Suprapubic skin (tissue), 4 donors: ENCODE results near the gene CNFN. TPM values are rescaled to one million over a fixed set of nuclear protein-coding genes. Genes with fewer than 3 reads are reported as not detected.

Experiments used
- DNase-seq, 2 donors: peaks; one replicate each; pipeline ENCODE4 v3.0.0-alpha.2; 2019; ENCODE audit warnings: low spot score in 2 of 2
- H3K27ac ChIP-seq: fragments of 200-600 bp; sonication (generic); one replicate; pipeline ENCODE4 v1.5.1; 2019
- H3K27me3 ChIP-seq: fragments of 200-600 bp; sonication (generic); one replicate; pipeline ENCODE4 v1.5.1; 2019
- H3K36me3 ChIP-seq: fragments of 200-600 bp; sonication (generic); one replicate; pipeline ENCODE4 v1.5.1; 2019
- H3K4me1 ChIP-seq: fragments of 200-600 bp; sonication (generic); one replicate; pipeline ENCODE4 v1.5.1; 2019
- H3K4me3 ChIP-seq: fragments of 200-600 bp; sonication (generic); one replicate; pipeline ENCODE4 v1.5.1; 2019; ENCODE audit warnings: mild to moderate bottlenecking
- H3K9me3 ChIP-seq: fragments of 200-600 bp; sonication (generic); one replicate; pipeline ENCODE4 v1.5.1; 2019
- EP300 ChIP-seq: sonication (generic); formaldehyde crosslinking; IDR thresholded peaks from one replicate; pipeline ENCODE4 v1.6.1; 2017; ENCODE audit warnings: antibody characterized with exemption
- POLR2A ChIP-seq, 2 donors: fragments of 450-650 bp; IDR thresholded peaks; one replicate each; pipeline ENCODE4 v1.6.1; 2017; ENCODE audit warnings: antibody characterized with exemption in 2 of 2, mild to moderate bottlenecking in 2 of 2, moderate library complexity in 2 of 2
- POLR2AphosphoS5 ChIP-seq, 3 donors: sonication (generic); formaldehyde crosslinking; IDR thresholded peaks; one replicate each; pipeline ENCODE4 v1.6.1; 2017; ENCODE audit warnings: antibody characterized with exemption in 3 of 3
- WGBS: methylation state at CpG from one replicate; pipeline ENCODE4 v1.1.5; 2018; 5-methylcytosine and 5-hydroxymethylcytosine counted together
- total RNA-seq, 4 donors: library from RNA; depleted of rRNA; stranded (reverse); fragments of >200 nt; gene quantifications; one replicate each; pipeline ENCODE4 v1.1.0, GENCODE V29; 2016
- TF ChIP-seq, protein P1 (sequence below), 2 donors: fragments of 200-600 bp in 1 of 2; fragments of 450-650 bp in 1 of 2; sonication (generic) in 1 of 2; IDR thresholded peaks; one replicate each; pipeline ENCODE4 v1.5.1; 2016 to 2019; ENCODE audit warnings: antibody characterized with exemption in 2 of 2, mild to moderate bottlenecking in 1 of 2, moderate library complexity in 1 of 2

CNFN gene
- total RNA-seq, 4 donors from 2014 or later = 52.9 to 364 (median 353) TPM

DNA sequence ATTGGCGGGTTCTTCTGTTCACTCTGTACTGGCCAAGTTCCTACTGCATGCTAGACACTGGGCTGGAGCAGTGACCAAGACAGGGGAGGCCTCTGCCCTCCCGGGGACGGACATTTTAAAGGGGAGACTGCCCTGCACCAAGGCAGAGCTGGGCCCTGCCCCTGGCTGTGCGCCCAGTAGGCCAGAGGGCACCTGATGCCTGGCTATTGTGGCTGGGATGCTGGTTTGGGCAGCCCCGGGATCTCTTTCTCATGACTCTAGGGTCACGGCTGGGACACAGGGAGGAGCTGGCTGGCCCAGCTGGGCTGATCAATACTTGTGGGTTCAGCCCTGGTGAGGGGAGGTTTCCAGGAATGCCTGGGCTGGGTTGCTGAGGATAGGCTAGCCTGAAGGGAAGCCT is 19.4 kb upstream of the CNFN start:
- 66% methylated on average over 6 of the region's 6 CpGs for WGBS
- peaks cover 10% of the 10 kb centered on the region for H3K36me3 ChIP-seq
- H3K27me3 ChIP-seq = no peaks in the 10 kb centered on the region
- no peak for TF ChIP-seq POLR2A (IDR thresholded peaks at IDR 0.05)
- no peak for TF ChIP-seq POLR2AphosphoS5 (IDR thresholded peaks at IDR 0.05)
- TF ChIP-seq EP300 = no peak
- H3K4me3 ChIP-seq = no peak overlapping the region
- no peak overlapping the region for H3K27ac ChIP-seq
- no peak for DNase-seq
- H3K9me3 ChIP-seq = no peaks in the 10 kb centered on the region
- peaks cover 4% of the 10 kb centered on the region for H3K4me1 ChIP-seq

DNA sequence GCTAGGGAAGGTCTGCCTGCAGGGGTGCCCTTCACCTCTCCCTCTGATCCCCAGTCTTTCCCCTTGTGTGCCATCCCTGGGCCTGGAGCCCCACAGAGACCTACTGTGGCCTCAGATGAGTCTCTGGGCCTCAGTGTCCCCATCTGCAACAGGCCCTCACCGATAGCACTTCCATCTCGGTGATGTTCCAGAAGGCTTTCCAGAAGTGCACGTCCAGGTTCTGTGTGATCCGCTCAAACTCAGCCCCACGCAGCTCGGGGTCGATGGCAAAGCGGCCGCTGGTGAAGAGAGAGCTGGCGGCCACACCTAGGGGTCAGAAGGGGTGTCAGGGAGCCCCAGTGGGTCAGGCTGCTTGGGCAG is 17.7 kb upstream of the CNFN start:
- no peak overlapping the region for H3K27ac ChIP-seq
- WGBS = 98% methylated on average over 10 of the region's 10 CpGs

DNA sequence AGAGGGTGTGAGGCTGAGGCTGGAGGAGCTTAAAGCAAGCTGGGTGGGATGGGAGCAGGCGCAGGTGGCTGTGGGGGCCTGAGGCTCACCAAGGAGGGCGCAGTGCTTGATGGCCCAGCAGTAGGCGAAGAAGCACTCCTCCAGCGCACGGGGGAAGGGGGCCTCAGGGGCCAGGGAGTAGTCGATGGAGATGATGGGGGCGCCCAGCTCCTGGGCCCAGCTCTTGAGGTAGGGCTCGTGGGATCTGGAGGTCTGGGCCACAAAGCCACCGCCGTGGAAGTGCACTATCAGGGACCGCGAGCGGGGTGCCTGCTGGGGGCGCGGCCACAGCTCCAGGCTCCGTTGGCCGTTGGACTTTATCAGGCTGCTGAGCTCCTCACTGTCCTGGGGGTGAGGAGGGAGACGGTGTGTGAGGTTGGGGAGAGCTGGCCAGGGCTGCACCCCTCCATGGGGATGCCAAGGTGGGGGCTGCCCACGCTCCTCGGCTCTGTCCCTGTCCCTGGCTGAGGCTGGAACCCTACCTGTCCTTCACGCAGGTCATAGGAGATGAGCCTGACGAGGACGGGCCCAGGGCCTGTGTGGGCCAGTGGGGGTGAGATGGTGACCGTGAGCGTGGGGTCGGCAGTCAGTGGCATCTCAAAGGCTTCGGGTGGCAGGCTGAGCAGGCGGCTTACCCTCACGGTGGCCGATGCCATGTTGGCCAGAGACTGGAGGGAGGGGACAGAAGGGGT is 17.2 kb upstream of the CNFN start:
- H3K4me3 ChIP-seq = no peak overlapping the region
- TF ChIP-seq POLR2A (IDR thresholded peaks at IDR 0.05) (no peak), EP300 (no peak), POLR2AphosphoS5 (IDR thresholded peaks at IDR 0.05) (no peak)
- TF ChIP-seq, protein P1, sequence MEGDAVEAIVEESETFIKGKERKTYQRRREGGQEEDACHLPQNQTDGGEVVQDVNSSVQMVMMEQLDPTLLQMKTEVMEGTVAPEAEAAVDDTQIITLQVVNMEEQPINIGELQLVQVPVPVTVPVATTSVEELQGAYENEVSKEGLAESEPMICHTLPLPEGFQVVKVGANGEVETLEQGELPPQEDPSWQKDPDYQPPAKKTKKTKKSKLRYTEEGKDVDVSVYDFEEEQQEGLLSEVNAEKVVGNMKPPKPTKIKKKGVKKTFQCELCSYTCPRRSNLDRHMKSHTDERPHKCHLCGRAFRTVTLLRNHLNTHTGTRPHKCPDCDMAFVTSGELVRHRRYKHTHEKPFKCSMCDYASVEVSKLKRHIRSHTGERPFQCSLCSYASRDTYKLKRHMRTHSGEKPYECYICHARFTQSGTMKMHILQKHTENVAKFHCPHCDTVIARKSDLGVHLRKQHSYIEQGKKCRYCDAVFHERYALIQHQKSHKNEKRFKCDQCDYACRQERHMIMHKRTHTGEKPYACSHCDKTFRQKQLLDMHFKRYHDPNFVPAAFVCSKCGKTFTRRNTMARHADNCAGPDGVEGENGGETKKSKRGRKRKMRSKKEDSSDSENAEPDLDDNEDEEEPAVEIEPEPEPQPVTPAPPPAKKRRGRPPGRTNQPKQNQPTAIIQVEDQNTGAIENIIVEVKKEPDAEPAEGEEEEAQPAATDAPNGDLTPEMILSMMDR (IDR thresholded peaks at IDR 0.05) = no peak
- no peak for DNase-seq
- no peak overlapping the region for H3K27ac ChIP-seq
- peaks cover 10% of the 10 kb centered on the region for H3K36me3 ChIP-seq
- H3K9me3 ChIP-seq = no peaks in the 10 kb centered on the region
- H3K27me3 ChIP-seq = no peaks in the 10 kb centered on the region
- H3K4me1 ChIP-seq = peaks cover 8% of the 10 kb centered on the region
- WGBS = 92% methylated on average over 25 of the region's 30 CpGs

More for the DNA sequence above, 17.7 kb upstream of the CNFN start:
- H3K27me3 ChIP-seq = no peaks in the 10 kb centered on the region
- no peak for TF ChIP-seq EP300
- TF ChIP-seq POLR2A (IDR thresholded peaks at IDR 0.05) = no peak
- TF ChIP-seq, protein P1 (IDR thresholded peaks at IDR 0.05) = no peak
- no peak for TF ChIP-seq POLR2AphosphoS5 (IDR thresholded peaks at IDR 0.05)
- H3K36me3 ChIP-seq = peaks cover 10% of the 10 kb centered on the region
- H3K4me3 ChIP-seq = no peak overlapping the region
- peaks cover 4% of the 10 kb centered on the region for H3K4me1 ChIP-seq
- no peak for DNase-seq
- no peaks in the 10 kb centered on the region for H3K9me3 ChIP-seq

DNA sequence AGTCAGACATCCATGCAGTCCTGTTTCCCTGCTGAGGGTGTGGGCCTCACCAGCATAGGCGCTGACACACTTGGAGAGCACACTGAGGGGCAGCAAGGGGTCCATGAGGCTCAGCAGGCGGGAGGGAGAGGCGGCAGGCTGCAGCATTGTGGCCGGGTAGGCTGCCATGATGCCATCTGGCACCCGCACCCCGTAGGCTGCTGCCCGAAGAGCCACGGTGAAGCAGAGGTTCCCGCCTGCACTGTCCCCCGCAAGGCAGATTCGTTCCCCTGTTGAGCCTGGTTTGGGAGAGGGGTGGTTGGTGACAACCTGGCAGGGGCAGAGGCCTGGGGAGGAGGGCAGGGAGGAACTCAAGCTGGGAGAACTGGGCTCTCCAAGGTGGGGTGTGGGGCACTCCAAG is 16.0 kb upstream of the CNFN start:
- DNase-seq = no peak
- 97% methylated on average over 7 of the region's 11 CpGs for WGBS
- Histone ChIP-seq H3K27ac (no peak overlapping the region), H3K4me1 (peaks cover 20% of the 10 kb centered on the region), H3K4me3 (no peak overlapping the region), H3K36me3 (peaks cover 10% of the 10 kb centered on the region), H3K27me3 (no peaks in the 10 kb centered on the region), H3K9me3 (no peaks in the 10 kb centered on the region)
- TF ChIP-seq, protein P1 (IDR thresholded peaks at IDR 0.05) = no peak
- TF ChIP-seq POLR2A (IDR thresholded peaks at IDR 0.05) = no peak
- no peak for TF ChIP-seq EP300
- TF ChIP-seq POLR2AphosphoS5 (IDR thresholded peaks at IDR 0.05) = no peak

DNA sequence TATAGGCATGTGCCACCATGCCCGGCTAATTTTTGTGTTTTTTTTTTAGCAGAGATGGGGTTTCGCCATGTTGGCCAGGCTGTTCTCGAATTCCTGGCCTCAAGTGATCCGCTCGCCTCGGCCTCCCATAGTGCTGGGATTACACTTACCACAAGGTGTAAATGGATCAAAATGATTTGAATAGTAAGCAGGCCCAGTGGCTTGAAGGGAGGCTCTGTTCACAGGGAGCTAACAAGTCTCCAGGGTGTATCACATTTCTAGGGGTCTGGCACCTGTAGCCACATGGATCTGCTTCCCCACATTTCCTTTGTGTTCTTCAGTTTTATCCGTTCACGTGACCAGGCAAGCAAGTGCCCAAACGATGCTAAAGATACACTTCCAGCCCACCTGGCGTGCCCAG is 13.5 kb upstream of the CNFN start:
- TF ChIP-seq POLR2AphosphoS5 (IDR thresholded peaks at IDR 0.05) = no peak
- TF ChIP-seq, protein P1 (IDR thresholded peaks at IDR 0.05) = no peak
- TF ChIP-seq POLR2A (IDR thresholded peaks at IDR 0.05) = no peak
- no peak for TF ChIP-seq EP300
- Histone ChIP-seq H3K9me3 (no peaks in the 10 kb centered on the region), H3K4me1 (peaks cover 18% of the 10 kb centered on the region), H3K27me3 (no peaks in the 10 kb centered on the region), H3K4me3 (no peak overlapping the region), H3K36me3 (peaks cover 4% of the 10 kb centered on the region), H3K27ac (no peak overlapping the region)
- WGBS = 95% methylated on average over 10 of the region's 10 CpGs
- no peak for DNase-seq
